SK-N-SH (cell line): Measurements from ENCODE around the gene FASTK. TPM values are rescaled to one million over a fixed set of nuclear protein-coding genes. Genes with fewer than 3 reads are reported as not detected.

Source experiments
- CTCF ChIA-PET: fragments of 300-600, 350-600 bp; formaldehyde crosslinking; extraction: SDS; loops from one replicate; lab custom pipeline; 2021; lab: Yijun Ruan, JAX
- POLR2A ChIA-PET: fragments of 350-600 bp; sonication (Branson Sonifier 250); formaldehyde crosslinking; extraction: SDS; loops from one replicate; lab custom pipeline; 2020; ENCODE audit warnings: antibody characterized with exemption, inconsistent platforms; lab: Yijun Ruan, JAX
- DNase-seq: peaks from one replicate; pipeline ENCODE4 v3.0.0; 2012
- H2AFZ ChIP-seq: fragments of 200-600 bp; sonication (generic); 2 replicates; pipeline ENCODE4 v1.8.1; 2016; ENCODE audit warnings: antibody characterized with exemption, mild to moderate bottlenecking, low read depth
- H3F3A ChIP-seq: fragments of 200-600 bp; sonication (generic); replicated peaks from 2 replicates; pipeline ENCODE3; 2016; ENCODE audit warnings: antibody characterized with exemption, mild to moderate bottlenecking; ENCODE audit not compliant: insufficient read depth
- H3K27ac ChIP-seq, 2 experiments: fragments of 200-500 bp in 1 of 2; fragments of 200-600 bp in 1 of 2; sonication (Bioruptor generic) in 1 of 2; sonication (generic), shearing (Covaris generic) in 1 of 2; 2 replicates each; pipeline versions ENCODE4 v1.5.1 to v1.6.1; 2014 to 2016; ENCODE audit warnings: low read depth in 2 of 2, inconsistent platforms in 1 of 2, low read length in 1 of 2, mild to moderate bottlenecking in 1 of 2, mixed read lengths in 1 of 2
- H3K27me3 ChIP-seq: fragments of 200-600 bp; sonication (generic), shearing (Covaris generic); 2 replicates; pipeline ENCODE4 v1.6.1; 2016; ENCODE audit warnings: mixed run types; ENCODE audit not compliant: insufficient read depth
- H3K36me3 ChIP-seq, 2 experiments: fragments of 200-500 bp in 1 of 2; fragments of 200-600 bp in 1 of 2; sonication (Bioruptor generic) in 1 of 2; sonication (generic) in 1 of 2; replicated peaks in 1 of 2; 2 replicates each; pipeline versions ENCODE3 to v1.5.1; 2014 to 2016; ENCODE audit warnings: low read length in 1 of 2, mild to moderate bottlenecking in 1 of 2; ENCODE audit not compliant: insufficient read depth in 2 of 2, control insufficient read depth in 1 of 2
- H3K4me1 ChIP-seq, 2 experiments: fragments of 200-500 bp in 1 of 2; fragments of 200-600 bp in 1 of 2; sonication (Bioruptor generic) in 1 of 2; sonication (generic), shearing (Covaris generic) in 1 of 2; 2 replicates each; pipeline versions ENCODE4 v1.5.1 to v1.6.1; 2014 to 2016; ENCODE audit warnings: low read depth in 1 of 2, low read length in 1 of 2, mixed run types in 1 of 2; ENCODE audit not compliant: insufficient read depth in 2 of 2, control insufficient read depth in 1 of 2
- H3K4me2 ChIP-seq: fragments of 200-600 bp; sonication (generic), shearing (Covaris generic); 2 replicates; pipeline ENCODE4 v1.6.1; 2017; ENCODE audit warnings: mixed run types
- H3K4me3 ChIP-seq, 2 experiments: fragments of 200-500 bp in 1 of 2; fragments of 200-600 bp in 1 of 2; sonication (Bioruptor generic) in 1 of 2; sonication (generic), shearing (Covaris generic) in 1 of 2; 2 replicates each; pipeline versions ENCODE4 v1.5.1 to v1.8.1; 2014 to 2016; ENCODE audit warnings: low read depth in 2 of 2, inconsistent platforms in 1 of 2, low read length in 1 of 2, mild to moderate bottlenecking in 1 of 2, mixed read lengths in 1 of 2, moderate library complexity in 1 of 2
- H3K79me2 ChIP-seq: fragments of 200-600 bp; sonication (generic); 2 replicates; pipeline ENCODE4 v1.8.1; 2017; ENCODE audit warnings: mild to moderate bottlenecking; ENCODE audit not compliant: insufficient read depth
- H3K9ac ChIP-seq: fragments of 200-600 bp; sonication (generic); 2 replicates; pipeline ENCODE4 v1.6.1; 2017; ENCODE audit warnings: mixed run types
- H3K9me2 ChIP-seq: fragments of 200-600 bp; sonication (generic); 2 replicates; pipeline ENCODE4 v1.6.1; 2017; ENCODE audit warnings: mixed run types
- H3K9me3 ChIP-seq: fragments of 200-600 bp; sonication (generic); 2 replicates; pipeline ENCODE4 v1.6.1; 2017; ENCODE audit warnings: mixed run types, mild to moderate bottlenecking, moderate library complexity
- H4K20me1 ChIP-seq: fragments of 200-600 bp; sonication (generic); 2 replicates; pipeline ENCODE4 v1.6.1; 2017; ENCODE audit warnings: mild to moderate bottlenecking, mixed run types; ENCODE audit not compliant: insufficient read depth
- ELF1 ChIP-seq: IDR thresholded peaks from 2 replicates; pipeline ENCODE4 v1.4.0; 2012
- EP300 ChIP-seq, 2 experiments: IDR thresholded peaks; 2 replicates each; pipeline versions ENCODE4 v1.4.0 to v1.6.1; 2012; ENCODE audit warnings: borderline replicate concordance in 1 of 2, low read depth in 1 of 2, low read length in 1 of 2
- FOSL2 ChIP-seq: IDR thresholded peaks from 2 replicates; pipeline ENCODE4 v1.4.0; 2012; ENCODE audit warnings: low read depth, mild to moderate bottlenecking, moderate library complexity, borderline replicate concordance
- GATA2 ChIP-seq: sonication (generic); formaldehyde crosslinking; IDR thresholded peaks from 2 replicates; pipeline ENCODE4 v1.5.0; 2020; ENCODE audit warnings: mild to moderate bottlenecking, missing genetic modification reagents
- MXI1 ChIP-seq: IDR thresholded peaks from 2 replicates; pipeline ENCODE4 v1.6.1; 2012; ENCODE audit warnings: mild to moderate bottlenecking, low read depth, low read length, improper control_type of control experiment
- NFIC ChIP-seq: IDR thresholded peaks from 2 replicates; pipeline ENCODE4 v1.4.0; 2012; ENCODE audit warnings: borderline replicate concordance
- NRF1 ChIP-seq: IDR thresholded peaks from 2 replicates; pipeline ENCODE4 v1.6.1; 2012; ENCODE audit warnings: low read depth, mild to moderate bottlenecking, low read length
- REST ChIP-seq: IDR thresholded peaks from 2 replicates; pipeline ENCODE4 v1.6.1; 2012; ENCODE audit warnings: mild to moderate bottlenecking, low read depth, low read length, moderate library complexity
- RFX5 ChIP-seq: IDR thresholded peaks from 2 replicates; pipeline ENCODE4 v1.6.1; 2012; ENCODE audit warnings: mild to moderate bottlenecking, improper control_type of control experiment, low read length
- TAF1 ChIP-seq: IDR thresholded peaks from 2 replicates; pipeline ENCODE4 v1.6.1; 2012; ENCODE audit warnings: low read depth, mild to moderate bottlenecking, low read length, moderate library complexity, borderline replicate concordance
- ZBTB33 ChIP-seq: IDR thresholded peaks from 2 replicates; pipeline ENCODE4 v1.4.0; 2012; ENCODE audit warnings: low read depth, borderline replicate concordance
- WGBS: methylation state at CpG from one replicate; pipeline ENCODE4 v1.1.6; 2017; ENCODE audit warnings: low lambda C conversion rate; 5-methylcytosine and 5-hydroxymethylcytosine counted together
- polyA plus RNA-seq, 3 experiments: library from polyadenylated mRNA; depleted of rRNA; stranded (reverse); fragments of >200 nt; gene quantifications; 2 replicates each; pipeline ENCODE4 v1.2.3, GENCODE V29; 2012
- TF ChIP-seq, protein P1 (sequence below): IDR thresholded peaks from 2 replicates; pipeline ENCODE4 v1.4.0; 2012; ENCODE audit warnings: low read depth
- TF ChIP-seq, protein P2 (sequence below): IDR thresholded peaks from 2 replicates; pipeline ENCODE4; 2012
- TF ChIP-seq, protein P3 (sequence below): IDR thresholded peaks from 2 replicates; pipeline ENCODE4 v1.4.0; 2012; ENCODE audit warnings: low read depth, borderline replicate concordance

Gene FASTK
- polyA plus RNA-seq, 1 of the 3 experiments (the other 2 are of a cell fraction), result 125 TPM

GRCh38 chr7:151128716-151129115 is 48.1 kb upstream of the FASTK start (continued):
- TF ChIP-seq, protein P1, sequence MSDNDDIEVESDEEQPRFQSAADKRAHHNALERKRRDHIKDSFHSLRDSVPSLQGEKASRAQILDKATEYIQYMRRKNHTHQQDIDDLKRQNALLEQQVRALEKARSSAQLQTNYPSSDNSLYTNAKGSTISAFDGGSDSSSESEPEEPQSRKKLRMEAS, result no peak
- TF ChIP-seq NFIC (no peak), ZBTB33 (no peak), MXI1 (no peak)
- TF ChIP-seq, protein P2, sequence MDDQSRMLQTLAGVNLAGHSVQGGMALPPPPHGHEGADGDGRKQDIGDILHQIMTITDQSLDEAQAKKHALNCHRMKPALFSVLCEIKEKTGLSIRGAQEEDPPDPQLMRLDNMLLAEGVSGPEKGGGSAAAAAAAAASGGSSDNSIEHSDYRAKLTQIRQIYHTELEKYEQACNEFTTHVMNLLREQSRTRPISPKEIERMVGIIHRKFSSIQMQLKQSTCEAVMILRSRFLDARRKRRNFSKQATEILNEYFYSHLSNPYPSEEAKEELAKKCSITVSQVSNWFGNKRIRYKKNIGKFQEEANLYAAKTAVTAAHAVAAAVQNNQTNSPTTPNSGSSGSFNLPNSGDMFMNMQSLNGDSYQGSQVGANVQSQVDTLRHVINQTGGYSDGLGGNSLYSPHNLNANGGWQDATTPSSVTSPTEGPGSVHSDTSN, result no peak

GRCh38 chr7:151128144-151128543 is 47.5 kb upstream of the FASTK start:
- Histone ChIP-seq H2AFZ (no peak overlapping the region), H3K79me2 (peaks cover 18% of the 10 kb centered on the region; the same call in 1 of the 2 replicates), H3K36me3 (peaks cover 33 to 85% of the 10 kb centered on the region in 2 experiments), H3F3A (peaks cover 4% of the 10 kb centered on the region), H3K4me2 (no peak overlapping the region), H3K9me2 (no peaks in the 10 kb centered on the region), H3K4me1 (peaks cover 0 to 34% of the 10 kb centered on the region in 2 experiments; a peak in 1 of 4 replicates), H3K9ac (no peak overlapping the region), H3K27me3 (no peaks in the 10 kb centered on the region), H3K4me3 (no peak overlapping the region), H4K20me1 (peaks cover 24% of the 10 kb centered on the region), H3K27ac (no peak overlapping the region), H3K9me3 (no peaks in the 10 kb centered on the region)
- WGBS, result 92% methylated on average over 11 of the region's 14 CpGs
- TF ChIP-seq RFX5 (no peak), NFIC (no peak), ELF1 (no peak), EP300 (IDR thresholded peaks at IDR 0.05; ENCODE audit: borderline replicate concordance in 1 of 2, low read depth in 1 of 2, low read length in 1 of 2) (no peak), NRF1 (no peak), GATA2 (CRISPR knock-in tag) (no peak), TAF1 (no peak), REST (no peak), FOSL2 (no peak)
- TF ChIP-seq, protein P3, sequence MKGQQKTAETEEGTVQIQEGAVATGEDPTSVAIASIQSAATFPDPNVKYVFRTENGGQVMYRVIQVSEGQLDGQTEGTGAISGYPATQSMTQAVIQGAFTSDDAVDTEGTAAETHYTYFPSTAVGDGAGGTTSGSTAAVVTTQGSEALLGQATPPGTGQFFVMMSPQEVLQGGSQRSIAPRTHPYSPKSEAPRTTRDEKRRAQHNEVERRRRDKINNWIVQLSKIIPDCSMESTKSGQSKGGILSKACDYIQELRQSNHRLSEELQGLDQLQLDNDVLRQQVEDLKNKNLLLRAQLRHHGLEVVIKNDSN, result no peak
- TF ChIP-seq, protein P2, result no peak
- DNase-seq, result no peak
- ChIA-PET CTCF (interaction anchor here (1.3 to 18.0 kb wide), 7 partner anchors 8 to 116 kb away, joined by 3 to 243 read pairs (median 13); partner anchors contain the start of gene GBX1), POLR2A (no interaction called here)
